ENCODE data around the gene EREG. TPM values are rescaled to one million over a fixed set of nuclear protein-coding genes. Genes with fewer than 3 reads are reported as not detected.

EREG gene
- total RNA-seq, 4 donors from 2014 or later, result 2.4 to 4.6 (median 3.7) TPM

- 52% methylated on average over 5 of the region's 5 CpGs for WGBS
- Histone ChIP-seq H3K4me3 (no peak overlapping the region), H3K4me1 (peaks cover 0 to 9% (median 2%) of the 10 kb centered on the region in 4 donors), H3K27me3 (no peaks in the 10 kb centered on the region), H3K36me3 (no peaks in the 10 kb centered on the region), H3K9me3 (no peaks in the 10 kb centered on the region), H3K27ac (replicated peaks in 1 of 4) (no peak overlapping the region)
- no peak for DNase-seq (ENCODE audit: extremely low spot score)
- intact Hi-C loops (cut with DNase I), result no loop called here
- no peak for TF ChIP-seq POLR2A (IDR thresholded peaks at IDR 0.05; ENCODE audit: low read depth)
- no peak for TF ChIP-seq EP300 (IDR thresholded peaks at IDR 0.05)
- no peak for TF ChIP-seq POLR2AphosphoS5 (IDR thresholded peaks at IDR 0.05)
- TF ChIP-seq CTCF (IDR thresholded peaks at IDR 0.05), result no peak
Measured at GRCh38 chr4:74402692-74403456, 37.9 kb downstream of the EREG start.

- no peak for DNase-seq (ENCODE audit: extremely low spot score)
- peaks cover 0 to 5% (median 0%) of the 10 kb centered on the region in 4 donors for H3K4me1 ChIP-seq
- H3K27ac ChIP-seq (replicated peaks in 1 of 4), result no peak overlapping the region
- intact Hi-C loops (cut with DNase I), result no loop called here
- no peak overlapping the region for H3K4me3 ChIP-seq
- H3K9me3 ChIP-seq, result no peaks in the 10 kb centered on the region
- TF ChIP-seq EP300 (IDR thresholded peaks at IDR 0.05) (no peak), POLR2AphosphoS5 (IDR thresholded peaks at IDR 0.05) (no peak), CTCF (IDR thresholded peaks at IDR 0.05) (no peak), POLR2A (IDR thresholded peaks at IDR 0.05; ENCODE audit: low read depth) (no peak)
- no peaks in the 10 kb centered on the region for H3K27me3 ChIP-seq
- H3K36me3 ChIP-seq, result no peaks in the 10 kb centered on the region
Measured at GRCh38 chr4:74407891-74408290, 42.9 kb downstream of the EREG start.

- TF ChIP-seq EP300 (IDR thresholded peaks at IDR 0.05), result no peak
- no peak for TF ChIP-seq POLR2AphosphoS5 (IDR thresholded peaks at IDR 0.05)
- no peak for TF ChIP-seq CTCF (IDR thresholded peaks at IDR 0.05)
- no peak for TF ChIP-seq POLR2A (IDR thresholded peaks at IDR 0.05; ENCODE audit: low read depth)
- no peak overlapping the region for H3K4me3 ChIP-seq
- WGBS, result 59% methylated on average over 3 of the region's 3 CpGs
- H3K27me3 ChIP-seq, result no peaks in the 10 kb centered on the region
- H3K36me3 ChIP-seq, result no peaks in the 10 kb centered on the region
- H3K4me1 ChIP-seq, result no peaks in the 10 kb centered on the region
- no peak for DNase-seq (ENCODE audit: extremely low spot score)
- no peak overlapping the region for H3K27ac ChIP-seq (replicated peaks in 1 of 4)
- intact Hi-C loops (cut with DNase I), result no loop called here
- H3K9me3 ChIP-seq, result no peaks in the 10 kb centered on the region
Measured at GRCh38 chr4:74408639-74409038, 43.7 kb downstream of the EREG start.

GRCh38 chr4:74410272-74410671 is 45.3 kb downstream of the EREG start:
- Histone ChIP-seq H3K27ac (replicated peaks in 1 of 4) (no peak overlapping the region), H3K9me3 (no peaks in the 10 kb centered on the region), H3K4me1 (no peaks in the 10 kb centered on the region), H3K4me3 (no peak overlapping the region), H3K27me3 (no peaks in the 10 kb centered on the region), H3K36me3 (no peaks in the 10 kb centered on the region)
- WGBS, result 83% methylated on average over 2 of the region's 2 CpGs
- DNase-seq (ENCODE audit: extremely low spot score), result no peak
- TF ChIP-seq POLR2A (IDR thresholded peaks at IDR 0.05; ENCODE audit: low read depth), result no peak
- TF ChIP-seq EP300 (IDR thresholded peaks at IDR 0.05), result no peak
- TF ChIP-seq POLR2AphosphoS5 (IDR thresholded peaks at IDR 0.05), result no peak
- TF ChIP-seq CTCF (IDR thresholded peaks at IDR 0.05), result no peak
- intact Hi-C loops (cut with DNase I), result no loop called here

- H3K9me3 ChIP-seq, result no peaks in the 10 kb centered on the region
- no peak overlapping the region for H3K4me3 ChIP-seq
- H3K27me3 ChIP-seq, result no peaks in the 10 kb centered on the region
- TF ChIP-seq CTCF (IDR thresholded peaks at IDR 0.05), result no peak
- TF ChIP-seq POLR2A (IDR thresholded peaks at IDR 0.05; ENCODE audit: low read depth), result no peak
- no peak for TF ChIP-seq EP300 (IDR thresholded peaks at IDR 0.05)
- H3K36me3 ChIP-seq, result no peaks in the 10 kb centered on the region
- intact Hi-C loops (cut with DNase I), result no loop called here
- H3K27ac ChIP-seq (replicated peaks in 1 of 4), result no peak overlapping the region
- no peak for DNase-seq (ENCODE audit: extremely low spot score)
- H3K4me1 ChIP-seq, result no peaks in the 10 kb centered on the region
Measured at GRCh38 chr4:74412225-74412624, 47.3 kb downstream of the EREG start.
